Measurements from ENCODE around the gene PHF2.
A peak's percentile ranks its signal among the peaks of the same experiment; 100 is the strongest.

Gene PHF2

DNA sequence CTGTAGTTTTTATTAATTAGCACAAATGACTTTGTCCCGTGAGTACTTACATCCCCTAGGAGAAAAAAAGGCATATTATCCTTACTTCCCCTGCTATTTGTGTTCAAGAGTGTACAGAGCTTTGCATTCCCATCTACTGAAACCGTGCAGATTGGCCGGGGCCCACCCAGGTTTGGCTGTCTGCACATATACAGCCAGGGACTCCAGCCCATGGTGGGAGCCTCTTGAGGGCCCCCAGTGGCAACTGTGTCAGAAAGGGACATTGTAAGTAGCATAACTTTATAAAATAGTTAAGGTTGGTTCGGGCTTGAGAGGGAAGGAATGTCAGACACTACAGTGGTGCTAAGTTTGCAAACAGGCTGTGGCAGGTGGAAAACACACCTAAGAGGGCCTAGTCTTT is 24.7 kb downstream of the PHF2 start:
- DNase-seq (ENCODE audit: low spot score): peak; percentile 14

GRCh38 chr9:93601666-93602065 is 25.3 kb downstream of the PHF2 start:
- DNase-seq (ENCODE audit: low spot score): peak; percentile 12

DNA sequence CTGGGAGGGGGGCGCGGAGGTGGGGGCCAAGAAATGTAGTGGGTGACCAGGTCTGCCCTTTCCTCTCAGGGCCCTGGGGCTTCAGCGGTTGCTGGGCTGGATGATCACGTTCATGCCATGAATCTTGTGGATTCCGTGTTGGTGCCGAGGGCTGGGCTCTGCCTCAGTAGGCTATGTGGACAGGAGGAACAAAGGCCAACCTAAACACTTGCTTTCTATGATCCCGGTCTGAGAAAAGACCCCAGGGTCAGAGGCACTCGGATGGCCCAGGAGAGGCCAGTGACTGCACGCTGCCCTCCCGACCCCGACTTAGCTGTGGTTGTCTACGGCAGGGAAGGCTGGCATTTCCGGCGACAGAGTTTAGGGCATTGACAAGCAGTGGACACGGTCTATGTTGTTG is 26.6 kb downstream of the PHF2 start:
- DNase-seq (ENCODE audit: low spot score): no peak

- DNase-seq (ENCODE audit: low spot score): peak; percentile 15
These were observed 27.5 kb downstream of the PHF2 start for GRCh38 chr9:93603906-93604326.

- DNase-seq (ENCODE audit: low spot score): no peak
These were observed 29.8 kb downstream of the PHF2 start for GRCh38 chr9:93606187-93606586.

DNA sequence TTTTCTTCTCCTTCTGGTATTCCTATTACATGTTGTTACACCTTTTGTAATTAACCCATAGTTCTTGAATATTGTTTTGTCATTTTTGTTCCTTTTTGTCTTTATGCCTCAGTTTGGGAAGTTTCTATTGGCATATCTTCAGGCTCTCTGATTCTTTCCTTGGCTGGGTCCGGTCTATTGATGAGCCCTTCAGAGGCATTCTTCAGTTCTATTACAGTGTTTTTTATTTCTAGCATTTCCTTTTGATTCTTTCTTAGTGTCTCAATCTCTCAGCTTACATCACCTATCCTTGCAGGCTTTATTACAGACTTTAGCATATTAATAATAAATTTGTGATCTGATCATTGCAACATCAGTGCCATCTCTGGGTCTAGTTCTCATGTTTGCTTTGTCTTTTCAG is 33.8 kb downstream of the PHF2 start:
- no peak for DNase-seq (ENCODE audit: low spot score)

DNA sequence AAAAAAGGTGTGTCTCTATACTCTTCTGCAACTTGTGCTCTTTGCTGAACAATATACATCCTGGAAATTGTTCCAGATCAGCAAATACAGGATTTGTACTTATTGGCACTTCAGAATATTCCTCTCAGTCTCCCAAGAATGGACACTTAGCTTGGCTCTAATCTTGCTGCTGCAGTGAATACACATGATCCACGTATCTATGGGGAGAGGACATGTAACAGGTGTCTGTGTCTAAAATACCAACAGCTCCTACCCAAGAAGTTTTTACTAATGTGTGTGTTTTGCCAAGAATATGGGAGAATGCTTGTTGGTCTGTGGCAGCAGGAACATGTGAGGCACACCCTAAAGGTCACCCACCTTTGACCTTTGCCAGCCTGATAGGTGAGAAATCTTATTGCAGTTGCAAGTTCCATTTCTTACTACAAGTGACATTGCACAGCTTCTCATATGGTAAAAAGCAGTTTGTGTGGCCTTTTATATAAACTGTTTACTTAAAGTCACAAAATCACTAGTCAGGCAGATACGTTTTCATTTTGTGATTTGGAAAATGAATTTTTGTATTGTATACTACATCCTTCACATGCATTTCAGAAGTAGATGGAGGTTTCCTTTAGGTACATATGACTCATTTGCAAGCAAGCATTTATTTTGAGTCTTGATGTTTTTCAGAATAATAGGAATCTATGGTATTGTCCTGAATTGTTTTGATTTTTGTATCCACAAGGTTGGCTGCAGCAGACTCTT is 35.8 kb downstream of the PHF2 start:
- DNase-seq (ENCODE audit: low spot score): no peak

DNA sequence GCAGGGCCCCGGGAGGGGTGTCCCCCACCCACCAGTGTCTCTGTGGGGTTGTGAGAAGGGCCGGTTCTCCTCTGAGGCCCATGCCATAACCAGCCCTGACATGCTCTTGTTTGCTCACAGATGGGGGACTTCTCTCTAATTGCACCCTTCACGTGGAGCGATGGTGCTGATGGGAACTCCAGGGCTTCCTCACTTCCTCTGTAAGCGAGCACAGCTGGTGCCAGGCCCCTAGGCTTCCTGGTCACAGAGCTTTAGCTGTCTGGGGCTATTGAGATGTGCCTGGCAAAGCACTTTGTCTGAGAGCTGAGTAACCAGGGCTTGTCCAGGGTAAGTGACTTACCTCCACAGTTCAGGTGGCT is 36.4 kb downstream of the PHF2 start:
- no peak for DNase-seq (ENCODE audit: low spot score)

- DNase-seq (ENCODE audit: low spot score): no peak
These were observed 36.8 kb downstream of the PHF2 start for GRCh38 chr9:93613174-93613573.

DNA sequence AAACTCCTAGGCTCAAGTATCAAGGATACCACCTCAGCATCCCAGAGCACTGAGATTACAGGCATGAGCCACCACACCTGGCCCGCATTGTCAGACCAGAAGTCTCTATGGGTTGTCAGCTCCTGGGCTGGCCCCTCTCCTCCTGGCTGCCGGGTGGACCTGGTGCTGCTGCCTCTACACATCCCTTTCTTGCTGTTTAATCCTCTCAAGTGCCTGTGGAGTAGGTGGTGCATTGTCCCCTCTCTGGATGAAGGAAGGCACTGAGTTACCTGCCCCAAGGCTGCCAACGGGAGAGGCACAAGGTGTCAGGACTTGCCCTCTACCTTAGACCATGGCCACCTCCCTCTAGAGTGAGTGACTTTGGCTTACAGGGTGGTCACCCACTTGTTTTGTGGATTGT is 37.4 kb downstream of the PHF2 start:
- DNase-seq (ENCODE audit: low spot score): no peak

DNA sequence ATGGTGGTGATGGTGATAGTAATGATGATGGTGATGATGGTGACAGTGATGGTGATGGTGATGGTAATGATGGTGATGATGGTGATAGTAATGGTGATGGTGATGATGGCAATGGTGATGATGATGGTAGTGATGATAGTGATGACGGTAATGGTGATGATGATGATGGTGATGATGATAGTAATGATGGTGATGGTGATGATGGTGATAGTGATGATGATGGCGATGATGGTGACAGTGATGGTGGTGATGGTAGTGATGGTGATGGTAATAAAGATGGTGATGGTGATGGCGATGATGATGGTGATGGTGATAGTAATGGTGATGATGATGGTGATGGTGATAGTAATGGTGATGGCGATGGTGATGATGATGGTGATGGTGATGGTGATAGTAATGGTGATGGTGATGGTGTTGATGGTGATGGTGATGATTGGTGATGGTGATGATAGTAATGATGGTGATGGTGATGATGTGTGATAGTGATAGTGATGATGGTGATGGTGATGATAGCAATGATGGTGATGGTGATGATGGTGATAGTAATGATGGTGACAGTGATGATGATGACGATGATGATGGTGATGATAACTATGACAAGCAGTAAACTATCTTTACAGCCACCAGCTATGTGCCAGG is 38.6 kb downstream of the PHF2 start:
- no peak for DNase-seq (ENCODE audit: low spot score)

DNA sequence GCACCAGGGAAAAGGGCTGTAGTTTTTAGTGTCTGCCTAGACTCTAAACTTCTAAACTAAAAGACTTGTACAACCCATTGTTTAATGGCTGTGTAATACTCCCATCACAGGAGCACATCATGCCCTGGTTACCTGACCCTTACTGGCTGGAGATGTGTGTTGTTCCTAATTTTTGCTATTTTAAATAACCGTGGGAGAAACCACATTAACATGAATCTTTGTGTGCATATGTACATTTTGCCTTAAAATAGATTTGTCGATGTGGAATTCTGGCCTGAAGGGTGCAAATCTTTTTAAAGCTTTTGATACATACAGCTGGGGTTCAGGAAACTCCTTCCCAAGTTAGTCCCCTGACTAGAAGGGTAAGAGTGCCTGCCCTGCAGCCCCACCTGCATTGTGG is 39.7 kb downstream of the PHF2 start:
- no peak for DNase-seq (ENCODE audit: low spot score)

DNA sequence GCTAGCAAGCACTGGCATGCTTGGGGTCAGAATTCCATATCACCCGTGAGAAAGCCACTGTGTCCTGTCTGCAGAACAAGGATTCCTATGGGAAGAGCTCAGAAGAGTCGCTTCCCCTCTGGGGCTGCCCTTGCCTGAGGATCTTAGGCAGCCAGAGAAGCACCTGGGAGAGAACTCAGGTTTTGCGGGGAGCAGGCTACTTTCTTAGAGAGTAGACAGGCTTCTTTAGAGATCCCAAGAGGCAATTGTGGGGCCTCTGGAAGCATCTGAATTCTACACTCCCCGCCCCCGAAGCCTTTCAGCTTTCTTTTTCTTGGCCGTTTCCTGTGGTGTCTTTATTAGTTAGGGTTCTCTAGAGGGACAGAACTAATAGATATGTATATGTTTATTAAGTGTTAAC is 40.9 kb downstream of the PHF2 start:
- no peak for DNase-seq (ENCODE audit: low spot score)

- DNase-seq (ENCODE audit: low spot score): peak; percentile 12
These were observed 42.9 kb downstream of the PHF2 start for GRCh38 chr9:93619272-93619775.

GRCh38 chr9:93620041-93620506 is 43.7 kb downstream of the PHF2 start:
- DNase-seq (ENCODE audit: low spot score): peak; percentile 15

- DNase-seq (ENCODE audit: low spot score): peak; percentile 14
These were observed 44.8 kb downstream of the PHF2 start for GRCh38 chr9:93620881-93621820.

- DNase-seq (ENCODE audit: low spot score): no peak
These were observed 45.5 kb downstream of the PHF2 start for GRCh38 chr9:93621922-93622321.

DNA sequence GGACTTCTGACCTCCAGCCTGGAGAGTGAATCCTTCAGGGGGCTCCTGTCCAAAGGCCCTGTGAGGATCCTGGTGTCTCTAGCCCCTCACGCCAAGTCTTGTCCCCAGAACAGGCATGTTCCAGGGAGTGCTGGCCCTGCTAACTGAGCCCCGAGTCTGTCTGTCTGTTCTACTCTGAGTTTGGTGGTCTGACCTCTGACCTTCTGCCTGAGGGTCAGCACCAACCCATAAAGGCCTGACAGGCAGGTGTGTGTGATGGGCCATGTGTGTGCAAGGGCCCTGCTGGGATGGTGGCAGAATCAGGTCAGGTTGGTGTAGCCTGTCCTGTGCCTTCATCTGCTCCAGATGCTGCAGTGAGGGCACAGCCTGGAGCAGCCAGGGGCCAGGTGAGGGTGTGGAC is 46.3 kb downstream of the PHF2 start:
- DNase-seq (ENCODE audit: low spot score): peak; percentile 15

DNA sequence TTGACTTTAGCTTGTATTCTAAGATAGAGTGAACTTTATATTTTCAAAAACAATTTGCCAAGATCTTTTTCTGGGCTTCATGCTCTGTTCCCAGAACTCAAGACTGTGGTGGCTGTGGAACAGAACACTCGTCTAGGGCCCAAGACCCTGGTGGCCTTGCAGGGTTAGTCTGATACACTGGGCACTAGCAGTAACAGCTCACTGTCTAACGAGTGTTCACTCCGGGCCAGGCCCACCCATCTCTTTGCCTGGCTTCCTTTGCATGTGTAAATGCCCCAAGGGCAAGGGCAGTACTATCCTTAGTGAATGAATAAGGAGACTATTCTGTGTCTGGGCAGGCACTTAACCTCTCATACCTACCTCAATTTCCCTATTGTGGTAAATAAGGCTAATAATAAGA is 47.4 kb downstream of the PHF2 start:
- DNase-seq (ENCODE audit: low spot score): no peak

- no peak for DNase-seq (ENCODE audit: low spot score)
These were observed 48.0 kb downstream of the PHF2 start for GRCh38 chr9:93624431-93624834.

- DNase-seq (ENCODE audit: low spot score): no peak
These were observed 48.6 kb downstream of the PHF2 start for GRCh38 chr9:93624977-93625376.

DNA sequence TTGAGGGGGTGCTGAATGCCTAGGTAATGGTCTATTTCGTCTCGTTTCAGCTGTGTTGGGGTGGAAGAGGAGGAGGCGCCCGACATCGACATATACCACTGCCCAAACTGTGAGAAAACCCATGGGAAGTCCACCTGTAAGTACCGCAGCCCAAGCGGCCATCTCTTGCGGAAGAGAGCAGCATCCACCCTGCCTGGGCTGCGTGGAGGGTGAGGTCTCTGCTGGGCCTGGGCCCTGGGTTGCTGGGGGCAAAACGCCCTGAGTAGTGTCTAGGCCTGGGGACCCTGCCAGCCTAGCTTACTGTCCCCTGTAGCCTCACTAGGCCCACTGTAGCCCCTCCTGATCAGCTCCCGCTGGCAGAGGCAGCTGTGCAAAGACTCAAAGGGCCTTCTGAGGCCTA is 53.5 kb downstream of the PHF2 start:
- no peak for DNase-seq (ENCODE audit: low spot score)

All from D341Med (cell line).